ENCODE results near the gene SOX2. TPM values are rescaled to one million over a fixed set of nuclear protein-coding genes. Genes with fewer than 3 reads are reported as not detected.

SOX2 gene
- polyA plus RNA-seq, 2 donors: 23.6 to 31.6 TPM

DNA sequence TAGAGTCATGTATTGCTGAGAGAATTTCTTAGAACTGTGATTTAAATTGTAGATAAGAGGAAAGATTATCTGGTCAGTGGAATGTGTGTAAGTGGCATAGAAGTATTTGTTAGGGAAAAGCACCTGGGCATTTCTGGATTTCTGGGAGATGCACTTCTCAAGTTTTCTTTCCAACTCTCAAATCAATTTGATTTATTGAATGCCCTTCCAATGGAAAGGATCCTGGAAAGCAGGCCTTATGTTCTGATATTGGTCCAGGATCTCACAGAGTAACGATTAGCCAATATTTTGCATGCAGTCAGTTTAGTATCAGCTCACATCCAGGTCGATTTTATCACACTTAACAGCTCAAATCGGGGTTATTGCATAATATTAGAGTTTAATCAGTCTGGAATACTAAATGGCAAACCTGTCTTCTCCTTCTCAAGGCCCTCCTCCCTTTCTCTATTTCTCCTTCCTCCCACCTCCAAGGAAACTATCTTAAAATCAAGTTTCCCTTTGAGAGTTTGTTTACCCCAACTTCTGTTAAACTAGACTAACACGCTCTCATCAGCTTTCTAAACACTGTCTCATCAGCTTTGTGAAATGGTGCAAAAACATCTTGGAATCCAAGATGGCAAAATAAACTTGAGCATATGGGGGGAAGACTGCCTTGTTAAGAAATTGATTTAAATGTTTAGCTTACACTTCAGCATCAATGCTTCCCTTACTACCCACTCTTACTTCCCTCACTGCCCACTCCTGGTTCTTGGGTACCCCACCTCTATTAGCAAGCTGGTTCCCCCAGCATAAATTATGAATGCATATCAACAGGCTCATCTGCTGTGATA, 9.5 kb downstream of the SOX2 start:
- H3K27me3 ChIP-seq (ENCODE audit: control insufficient read depth in 1 of 2, insufficient read depth in 2 of 2, low read length in 2 of 2): peaks cover 0 to 2% of the 10 kb centered on the region in 2 donors
- H3K27ac ChIP-seq (ENCODE audit: low read depth in 2 of 2, low read length in 1 of 2): peak overlapping the region; percentile 34 to 49
- peak overlapping the region in 1 of 2 donors; percentile 92 for H3K4me3 ChIP-seq (ENCODE audit: low read depth in 1 of 2, low read length in 2 of 2)
- H3K9me3 ChIP-seq (ENCODE audit: control insufficient read depth in 2 of 2, insufficient read depth in 1 of 2, low read depth in 1 of 2, low read length in 1 of 2): peaks cover 0 to 3% of the 10 kb centered on the region in 2 donors
- H3K4me1 ChIP-seq (ENCODE audit: control insufficient read depth in 2 of 2, insufficient read depth in 2 of 2, low read length in 1 of 2): peaks cover 0 to 2% of the 10 kb centered on the region in 2 donors
- no peaks in the 10 kb centered on the region for H3K36me3 ChIP-seq (ENCODE audit: control insufficient read depth in 2 of 2, insufficient read depth in 2 of 2, low read length in 1 of 2)
- WGBS, 2 donors: 20 to 22% methylated on average over 4 of the region's 4 CpGs

DNA sequence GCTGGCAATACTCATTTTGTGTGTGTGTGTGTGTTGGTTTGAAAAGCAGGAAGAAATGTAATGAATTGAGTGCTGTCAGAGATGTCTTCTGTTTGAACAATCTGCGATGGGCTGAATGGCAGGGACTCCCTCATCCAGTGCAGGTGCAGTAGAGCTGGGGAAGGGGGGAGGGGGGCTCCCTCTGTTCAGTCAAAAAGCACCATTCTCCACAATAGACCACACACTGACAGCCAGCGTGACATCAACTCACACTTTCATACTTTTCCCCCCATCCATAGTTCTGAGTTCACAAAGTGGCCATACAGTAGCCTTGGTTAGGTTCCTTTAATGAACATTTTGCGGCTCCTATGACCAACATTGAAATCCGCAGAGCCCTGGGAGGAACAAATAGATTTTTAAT, 10.4 kb downstream of the SOX2 start:
- 16 to 22% methylated on average over 4 of the region's 4 CpGs for WGBS, 2 donors
- no peaks in the 10 kb centered on the region for H3K36me3 ChIP-seq (ENCODE audit: control insufficient read depth in 2 of 2, insufficient read depth in 2 of 2, low read length in 1 of 2)
- H3K4me3 ChIP-seq (ENCODE audit: low read depth in 1 of 2, low read length in 2 of 2): no peak overlapping the region
- peaks cover 0 to 2% of the 10 kb centered on the region in 2 donors for H3K27me3 ChIP-seq (ENCODE audit: control insufficient read depth in 1 of 2, insufficient read depth in 2 of 2, low read length in 2 of 2)
- peaks cover 0 to 3% of the 10 kb centered on the region in 2 donors for H3K9me3 ChIP-seq (ENCODE audit: control insufficient read depth in 2 of 2, insufficient read depth in 1 of 2, low read depth in 1 of 2, low read length in 1 of 2)
- H3K27ac ChIP-seq (ENCODE audit: low read depth in 2 of 2, low read length in 1 of 2): peak overlapping the region in 1 of 2 donors; percentile 47
- peaks cover 2 to 5% of the 10 kb centered on the region in 2 donors for H3K4me1 ChIP-seq (ENCODE audit: control insufficient read depth in 2 of 2, insufficient read depth in 2 of 2, low read length in 1 of 2)

DNA sequence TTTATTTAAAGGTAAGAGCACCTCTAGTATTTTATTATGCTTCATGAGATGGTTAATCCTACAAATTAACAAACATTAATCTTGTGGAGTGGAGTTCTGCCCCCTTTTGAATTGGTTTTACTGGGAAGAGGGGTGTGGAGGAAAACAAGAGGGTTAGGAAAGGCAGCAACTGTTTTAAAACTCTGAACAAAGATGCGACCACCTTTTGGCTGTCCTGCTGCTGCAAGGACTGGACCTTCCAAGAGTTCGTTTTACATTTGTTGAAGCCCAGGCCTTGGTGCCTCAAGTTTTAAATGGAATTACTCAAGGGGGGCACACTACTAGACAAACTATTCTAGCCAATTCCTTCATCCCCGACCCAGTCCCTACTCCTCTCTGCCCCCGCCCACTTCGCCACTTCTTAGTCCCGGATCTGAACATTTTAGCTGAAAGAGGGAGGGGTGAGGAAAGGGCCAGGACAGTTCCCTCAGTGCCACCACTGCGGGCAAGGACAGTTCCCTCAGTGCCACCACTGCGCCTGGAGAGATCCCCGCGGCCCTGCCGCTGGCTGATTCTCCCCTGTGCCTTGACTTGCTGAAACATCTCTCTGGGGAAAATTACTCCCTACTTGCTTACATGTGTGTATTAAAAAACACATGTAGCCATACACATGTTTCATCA, 11.2 kb downstream of the SOX2 start:
- peak overlapping the region in 1 of 2 donors; percentile 58 for H3K4me3 ChIP-seq (ENCODE audit: low read depth in 1 of 2, low read length in 2 of 2)
- no peaks in the 10 kb centered on the region for H3K36me3 ChIP-seq (ENCODE audit: control insufficient read depth in 2 of 2, insufficient read depth in 2 of 2, low read length in 1 of 2)
- WGBS, 2 donors: 9 to 14% methylated on average over 11 of the region's 11 CpGs
- H3K27ac ChIP-seq (ENCODE audit: low read depth in 2 of 2, low read length in 1 of 2): peak overlapping the region in 1 of 2 donors; percentile 64
- peaks cover 0 to 3% of the 10 kb centered on the region in 2 donors for H3K9me3 ChIP-seq (ENCODE audit: control insufficient read depth in 2 of 2, insufficient read depth in 1 of 2, low read depth in 1 of 2, low read length in 1 of 2)
- peaks cover 2 to 5% of the 10 kb centered on the region in 2 donors for H3K4me1 ChIP-seq (ENCODE audit: control insufficient read depth in 2 of 2, insufficient read depth in 2 of 2, low read length in 1 of 2)
- H3K27me3 ChIP-seq (ENCODE audit: control insufficient read depth in 1 of 2, insufficient read depth in 2 of 2, low read length in 2 of 2): peaks cover 0 to 2% of the 10 kb centered on the region in 2 donors

DNA sequence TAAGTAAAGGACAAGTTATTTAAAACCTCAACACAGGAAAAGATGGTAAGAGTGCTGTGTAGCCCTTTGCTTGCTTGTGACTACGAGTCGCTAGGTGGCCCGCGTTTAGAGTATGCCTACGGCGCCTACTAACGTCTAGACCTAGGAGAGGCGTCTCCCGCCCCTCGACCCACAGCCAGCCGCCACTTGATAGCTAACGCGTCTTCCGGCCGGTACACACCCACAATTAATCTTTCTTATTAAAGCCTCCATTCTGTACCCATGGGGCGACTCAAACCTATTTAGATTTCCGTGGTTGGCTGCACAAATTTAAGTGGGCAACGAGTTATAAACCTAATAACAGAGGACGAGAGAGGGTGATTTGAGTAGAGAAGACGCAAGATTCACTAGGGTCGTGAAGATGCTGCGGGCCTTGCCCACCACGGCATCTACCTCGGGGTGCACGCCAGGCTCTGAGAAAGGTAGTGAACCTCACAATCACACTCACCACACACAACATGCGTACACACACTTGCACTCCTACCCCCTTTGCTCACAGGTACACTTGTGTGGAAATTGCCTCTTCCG, 12.0 kb downstream of the SOX2 start:
- Histone ChIP-seq H3K36me3 (ENCODE audit: control insufficient read depth in 2 of 2, insufficient read depth in 2 of 2, low read length in 1 of 2) (no peaks in the 10 kb centered on the region), H3K27me3 (ENCODE audit: control insufficient read depth in 1 of 2, insufficient read depth in 2 of 2, low read length in 2 of 2) (peaks cover 0 to 2% of the 10 kb centered on the region in 2 donors), H3K27ac (ENCODE audit: low read depth in 2 of 2, low read length in 1 of 2) (peak overlapping the region; percentile 22 to 74), H3K4me1 (ENCODE audit: control insufficient read depth in 2 of 2, insufficient read depth in 2 of 2, low read length in 1 of 2) (peaks cover 2 to 5% of the 10 kb centered on the region in 2 donors), H3K9me3 (ENCODE audit: control insufficient read depth in 2 of 2, insufficient read depth in 1 of 2, low read depth in 1 of 2, low read length in 1 of 2) (peaks cover 0 to 3% of the 10 kb centered on the region in 2 donors), H3K4me3 (ENCODE audit: low read depth in 1 of 2, low read length in 2 of 2) (peak overlapping the region; percentile 29 to 58)
- WGBS, 2 donors: 8 to 9% methylated on average over 27 of the region's 27 CpGs

DNA sequence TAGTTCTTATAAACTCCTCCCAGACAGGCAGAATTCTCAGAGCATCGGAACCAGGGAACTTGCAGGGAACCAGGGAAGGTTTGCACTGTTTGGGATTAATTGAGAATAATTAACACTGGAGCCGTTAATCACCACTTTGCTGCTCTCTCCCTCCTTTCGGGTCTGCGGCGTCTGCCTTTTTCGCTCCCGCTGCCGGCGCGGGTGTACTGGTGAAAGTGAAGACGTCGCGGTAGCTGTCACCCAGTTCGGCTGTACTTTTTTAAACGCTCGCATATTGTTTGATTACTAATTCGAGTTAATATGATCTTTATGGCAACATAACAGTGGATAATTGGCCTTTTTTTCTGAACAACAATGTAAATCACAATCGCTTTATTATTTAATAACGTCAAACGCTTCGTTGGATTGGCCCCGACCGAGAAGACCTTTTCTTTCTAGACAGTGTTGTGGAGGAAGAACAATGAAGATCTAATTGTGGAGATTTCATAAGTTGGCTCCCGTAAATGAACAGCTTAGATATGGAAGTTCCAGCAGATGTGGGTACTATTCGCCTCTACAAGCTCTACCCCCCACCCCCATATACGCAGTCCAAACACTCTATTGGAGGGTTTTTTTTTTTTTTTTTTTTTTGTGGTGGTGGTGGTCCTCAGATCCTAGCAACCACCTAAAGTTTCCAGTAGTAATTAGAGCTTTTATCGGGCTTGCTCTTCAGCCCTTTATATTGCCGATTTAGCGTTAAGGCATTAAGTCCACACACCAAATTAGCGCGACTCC, 12.7 kb downstream of the SOX2 start:
- 10 to 12% methylated on average over 31 of the region's 31 CpGs for WGBS, 2 donors
- Histone ChIP-seq H3K36me3 (ENCODE audit: control insufficient read depth in 2 of 2, insufficient read depth in 2 of 2, low read length in 1 of 2) (no peaks in the 10 kb centered on the region), H3K9me3 (ENCODE audit: control insufficient read depth in 2 of 2, insufficient read depth in 1 of 2, low read depth in 1 of 2, low read length in 1 of 2) (peaks cover 0 to 2% of the 10 kb centered on the region in 2 donors), H3K27me3 (ENCODE audit: control insufficient read depth in 1 of 2, insufficient read depth in 2 of 2, low read length in 2 of 2) (peaks cover 0 to 2% of the 10 kb centered on the region in 2 donors), H3K4me3 (ENCODE audit: low read depth in 1 of 2, low read length in 2 of 2) (peak overlapping the region; percentile 29 to 58), H3K27ac (ENCODE audit: low read depth in 2 of 2, low read length in 1 of 2) (peak overlapping the region; percentile 0 to 74), H3K4me1 (ENCODE audit: control insufficient read depth in 2 of 2, insufficient read depth in 2 of 2, low read length in 1 of 2) (peaks cover 2 to 5% of the 10 kb centered on the region in 2 donors)

DNA sequence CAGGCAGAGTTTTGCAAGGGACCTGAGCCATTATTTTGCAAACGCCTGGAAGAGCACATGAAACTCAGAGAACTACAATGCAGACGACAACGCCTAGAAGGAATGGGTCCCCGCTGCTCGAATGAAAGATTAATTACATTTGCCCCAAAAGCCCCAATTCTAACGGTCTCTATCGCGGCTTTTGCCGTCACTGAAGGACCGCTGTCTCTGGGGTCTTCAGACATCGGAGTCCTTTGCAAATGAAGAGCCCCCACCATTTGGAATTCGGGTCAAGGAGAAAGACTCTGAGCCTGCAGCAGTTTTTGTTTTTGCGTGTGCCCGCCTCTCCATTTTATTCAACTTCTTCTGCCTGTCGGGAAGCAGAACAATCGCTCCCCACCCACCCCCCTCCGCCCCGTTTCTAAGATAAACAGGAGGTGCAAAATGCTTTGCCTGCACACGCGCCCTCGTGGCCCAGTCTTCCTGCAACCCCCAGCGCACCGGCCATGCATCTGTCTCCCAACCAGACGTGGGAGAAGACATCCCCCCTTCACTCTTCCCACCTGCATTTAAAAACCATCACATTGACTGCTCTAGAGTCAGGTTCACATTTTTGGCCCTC, 13.5 kb downstream of the SOX2 start:
- Histone ChIP-seq H3K27ac (ENCODE audit: low read depth in 2 of 2, low read length in 1 of 2) (peak overlapping the region in 1 of 2 donors; percentile 30), H3K9me3 (ENCODE audit: control insufficient read depth in 2 of 2, insufficient read depth in 1 of 2, low read depth in 1 of 2, low read length in 1 of 2) (no peaks in the 10 kb centered on the region), H3K4me1 (ENCODE audit: control insufficient read depth in 2 of 2, insufficient read depth in 2 of 2, low read length in 1 of 2) (peaks cover 2 to 5% of the 10 kb centered on the region in 2 donors), H3K36me3 (ENCODE audit: control insufficient read depth in 2 of 2, insufficient read depth in 2 of 2, low read length in 1 of 2) (no peaks in the 10 kb centered on the region), H3K4me3 (ENCODE audit: low read depth in 1 of 2, low read length in 2 of 2) (peak overlapping the region in 1 of 2 donors; percentile 58), H3K27me3 (ENCODE audit: control insufficient read depth in 1 of 2, insufficient read depth in 2 of 2, low read length in 2 of 2) (peaks cover 0 to 2% of the 10 kb centered on the region in 2 donors)
- WGBS, 2 donors: 9 to 10% methylated on average over 24 of the region's 24 CpGs

DNA sequence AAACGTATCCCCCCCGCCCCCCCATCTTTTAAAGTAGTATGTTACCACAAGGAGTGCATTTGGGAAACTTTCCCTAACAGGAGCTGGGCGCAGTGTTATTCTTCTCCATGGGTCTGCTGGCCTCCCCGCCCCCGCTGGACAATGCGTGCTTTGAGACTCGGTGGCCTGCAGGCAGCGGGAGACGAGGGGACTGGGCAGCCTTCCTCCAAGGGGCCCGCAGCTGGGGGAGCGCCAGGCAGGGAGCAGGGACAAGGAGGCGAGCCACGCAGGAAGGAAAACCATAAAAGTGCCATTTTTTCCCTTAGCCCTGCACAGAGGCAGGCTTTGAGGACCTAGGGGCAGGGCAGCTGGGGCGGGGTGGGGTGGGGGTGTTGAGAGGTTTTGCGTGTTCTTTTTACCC, 14.1 kb downstream of the SOX2 start:
- H3K4me3 ChIP-seq (ENCODE audit: low read depth in 1 of 2, low read length in 2 of 2): peak overlapping the region in 1 of 2 donors; percentile 82
- H3K36me3 ChIP-seq (ENCODE audit: control insufficient read depth in 2 of 2, insufficient read depth in 2 of 2, low read length in 1 of 2): no peaks in the 10 kb centered on the region
- no peak overlapping the region for H3K27ac ChIP-seq (ENCODE audit: low read depth in 2 of 2, low read length in 1 of 2)
- H3K27me3 ChIP-seq (ENCODE audit: control insufficient read depth in 1 of 2, insufficient read depth in 2 of 2, low read length in 2 of 2): peaks cover 0 to 2% of the 10 kb centered on the region in 2 donors
- 7 to 26% methylated on average over 15 of the region's 15 CpGs for WGBS, 2 donors
- H3K4me1 ChIP-seq (ENCODE audit: control insufficient read depth in 2 of 2, insufficient read depth in 2 of 2, low read length in 1 of 2): peaks cover 2 to 5% of the 10 kb centered on the region in 2 donors
- no peaks in the 10 kb centered on the region for H3K9me3 ChIP-seq (ENCODE audit: control insufficient read depth in 2 of 2, insufficient read depth in 1 of 2, low read depth in 1 of 2, low read length in 1 of 2)

DNA sequence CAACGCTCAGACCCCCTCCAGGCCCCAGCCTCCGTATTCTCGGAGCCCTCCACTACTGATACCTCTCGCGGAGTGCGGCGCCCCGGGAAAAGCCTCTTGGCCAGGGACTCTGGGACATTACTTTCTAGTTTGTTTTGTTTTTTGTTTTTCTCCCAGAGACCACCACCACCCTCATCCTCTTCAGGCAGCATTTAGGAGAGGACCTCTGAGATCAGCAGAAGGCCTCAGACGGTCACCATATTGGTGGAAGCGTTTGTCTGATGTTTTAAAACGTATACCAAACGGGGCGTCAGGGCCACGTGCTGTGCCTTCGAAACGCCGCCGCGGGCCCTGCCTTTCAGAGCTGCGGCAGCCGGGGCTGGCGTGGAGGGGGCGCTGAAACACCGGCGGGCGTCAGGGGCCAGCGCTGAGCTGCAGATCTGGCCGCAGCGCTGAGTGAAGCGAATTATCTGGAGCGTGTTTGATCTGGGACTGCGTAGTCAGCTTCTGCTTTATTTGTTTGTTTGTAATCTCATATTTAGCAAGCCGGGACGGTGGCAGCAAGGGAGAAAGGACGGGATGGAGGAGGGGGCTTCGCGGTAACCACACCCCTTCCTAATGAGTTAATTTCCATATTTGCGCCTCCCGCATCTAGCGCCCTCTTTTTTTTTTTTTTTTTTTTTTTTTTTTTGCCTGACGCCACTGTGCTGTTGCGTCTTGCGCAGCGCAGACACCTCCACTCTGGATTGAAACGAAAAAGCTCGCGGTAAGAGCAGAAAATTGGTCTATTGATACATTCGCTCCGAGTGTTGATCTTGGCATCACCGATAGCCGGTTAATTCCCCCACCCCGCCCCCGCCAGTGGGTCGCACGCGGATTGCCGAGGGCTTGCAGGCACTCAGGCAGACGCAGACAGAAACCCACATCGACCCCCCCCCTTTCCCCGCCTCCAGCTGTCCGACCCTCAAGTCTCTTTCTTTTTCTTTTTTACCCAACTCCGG, 14.9 kb downstream of the SOX2 start:
- Histone ChIP-seq H3K9me3 (ENCODE audit: control insufficient read depth in 2 of 2, insufficient read depth in 1 of 2, low read depth in 1 of 2, low read length in 1 of 2) (no peaks in the 10 kb centered on the region), H3K27me3 (ENCODE audit: control insufficient read depth in 1 of 2, insufficient read depth in 2 of 2, low read length in 2 of 2) (peaks cover 0 to 2% of the 10 kb centered on the region in 2 donors), H3K36me3 (ENCODE audit: control insufficient read depth in 2 of 2, insufficient read depth in 2 of 2, low read length in 1 of 2) (no peaks in the 10 kb centered on the region), H3K4me3 (ENCODE audit: low read depth in 1 of 2, low read length in 2 of 2) (peak overlapping the region; percentile 50 to 82), H3K27ac (ENCODE audit: low read depth in 2 of 2, low read length in 1 of 2) (peak overlapping the region in 1 of 2 donors; percentile 74), H3K4me1 (ENCODE audit: control insufficient read depth in 2 of 2, insufficient read depth in 2 of 2, low read length in 1 of 2) (peaks cover 2 to 5% of the 10 kb centered on the region in 2 donors)
- WGBS, 2 donors: 11% methylated on average over 61 to 62 of the region's 62 CpGs

All from esophagus (tissue), 2 donors.